ENCODE data around the gene LRMDA. TPM values are rescaled to one million over a fixed set of nuclear protein-coding genes. Genes with fewer than 3 reads are reported as not detected.
A peak's percentile ranks its signal among the peaks of the same experiment; 100 is the strongest.
"Not testable (repeated sequence)": the region's sequence is repeated elsewhere in the genome, so short reads cannot be mapped to it uniquely, and the experiment has no call there.

Gene LRMDA
- total RNA-seq, 2 donors from 2014 or later, result 14.4 to 18.0 TPM

- no peak for DNase-seq (ENCODE audit: low spot score)
- intact Hi-C loops (cut with DNase I), result no loop called here
These were observed 180.0 kb downstream of the LRMDA start for GRCh38 chr10:75611172-75611992.

- no peak for DNase-seq (ENCODE audit: low spot score)
- intact Hi-C loops (cut with DNase I), result no loop called here
These were observed 180.6 kb downstream of the LRMDA start for GRCh38 chr10:75611993-75612372.

GRCh38 chr10:75612904-75613684, 181.7 kb downstream of the LRMDA start:
- no peak for DNase-seq (ENCODE audit: low spot score)
- intact Hi-C loops (cut with DNase I), result no loop called here

GRCh38 chr10:75613685-75614504, 182.5 kb downstream of the LRMDA start:
- no peak for DNase-seq (ENCODE audit: low spot score)
- intact Hi-C loops (cut with DNase I), result no loop called here

- intact Hi-C loops (cut with DNase I), result no loop called here
- DNase-seq (ENCODE audit: low spot score), result no peak
These were observed 184.7 kb downstream of the LRMDA start for GRCh38 chr10:75616076-75616475.

- intact Hi-C loops (cut with DNase I), result no loop called here
- no peak for DNase-seq (ENCODE audit: low spot score)
These were observed 185.6 kb downstream of the LRMDA start for GRCh38 chr10:75616874-75617478.

- DNase-seq (ENCODE audit: low spot score), result peak; percentile 54
- intact Hi-C loops (cut with DNase I), result no loop called here
These were observed 186.2 kb downstream of the LRMDA start for GRCh38 chr10:75617485-75618155.

GRCh38 chr10:75619635-75620034, 188.2 kb downstream of the LRMDA start:
- no peak for DNase-seq (ENCODE audit: low spot score)
- intact Hi-C loops (cut with DNase I), result loop anchor here in 1 of 2 donors (10.0 kb wide), 1 partner anchor 105 kb away; no protein-coding TSS in a partner anchor

GRCh38 chr10:75620356-75620755, 188.9 kb downstream of the LRMDA start:
- no peak for DNase-seq (ENCODE audit: low spot score)
- intact Hi-C loops (cut with DNase I), result loop anchor here in 1 of 2 donors (10.0 kb wide), 1 partner anchor 106 kb away; no protein-coding TSS in a partner anchor

- not testable (repeated sequence) for DNase-seq (ENCODE audit: low spot score)
- intact Hi-C loops (cut with DNase I), result loop anchor here in 1 of 2 donors (10.0 kb wide), 1 partner anchor 106 kb away; no protein-coding TSS in a partner anchor
These were observed 189.6 kb downstream of the LRMDA start for GRCh38 chr10:75621003-75621402.

GRCh38 chr10:75622503-75622902, 191.1 kb downstream of the LRMDA start:
- no peak for DNase-seq (ENCODE audit: low spot score)

GRCh38 chr10:75623310-75624093, 192.1 kb downstream of the LRMDA start:
- intact Hi-C loops (cut with DNase I), result loop anchor here in 1 of 2 donors (10.0 kb wide), 1 partner anchor 109 kb away; no protein-coding TSS in a partner anchor
- DNase-seq (ENCODE audit: low spot score), result no peak

More at GRCh38 chr10:75622503-75622902, 191.1 kb downstream of the LRMDA start:
- intact Hi-C loops (cut with DNase I), result loop anchor here in 1 of 2 donors (10.0 kb wide), 1 partner anchor 108 kb away; no protein-coding TSS in a partner anchor

- intact Hi-C loops (cut with DNase I), result loop anchor here in 1 of 2 donors (10.0 kb wide), 1 partner anchor 110 kb away; no protein-coding TSS in a partner anchor
- no peak for DNase-seq (ENCODE audit: low spot score)
These were observed 193.2 kb downstream of the LRMDA start for GRCh38 chr10:75624638-75625037.

- DNase-seq (ENCODE audit: low spot score), result no peak
- intact Hi-C loops (cut with DNase I), result loop anchor here in 1 of 2 donors (5.0 kb wide), 1 partner anchor 213 kb away; no protein-coding TSS in a partner anchor
These were observed 199.3 kb downstream of the LRMDA start for GRCh38 chr10:75630746-75631145.

GRCh38 chr10:75632805-75633462, 201.5 kb downstream of the LRMDA start:
- intact Hi-C loops (cut with DNase I), result loop anchor here in 1 of 2 donors (5.0 kb wide), 1 partner anchor 216 kb away; no protein-coding TSS in a partner anchor
- DNase-seq (ENCODE audit: low spot score), result no peak

GRCh38 chr10:75633568-75633967, 202.1 kb downstream of the LRMDA start:
- no peak for DNase-seq (ENCODE audit: low spot score)
- intact Hi-C loops (cut with DNase I), result loop anchor here in 1 of 2 donors (5.0 kb wide), 1 partner anchor 216 kb away; no protein-coding TSS in a partner anchor

GRCh38 chr10:75634947-75635346, 203.5 kb downstream of the LRMDA start:
- intact Hi-C loops (cut with DNase I), result loop anchor here in 1 of 2 donors (5.0 kb wide), 1 partner anchor 218 kb away; no protein-coding TSS in a partner anchor

More at GRCh38 chr10:75634947-75635346, 203.5 kb downstream of the LRMDA start:
- no peak for DNase-seq (ENCODE audit: low spot score)

Measured in posterior vena cava (tissue), 2 donors.